K562 (cell line): ENCODE data around the gene TANK. TPM values are rescaled to one million over a fixed set of nuclear protein-coding genes. Genes with fewer than 3 reads are reported as not detected.
A peak's percentile ranks its signal among the peaks of the same experiment; 100 is the strongest.
"Not testable (repeated sequence)": the region's sequence is repeated elsewhere in the genome, so short reads cannot be mapped to it uniquely, and the experiment has no call there.

ENCODE experiments used
- ATAC-seq: fragments of 200-7000 bp; cut with Tn5 transposase; 3 replicates; pipeline ENCODE4 v1.9.1; 2020; ENCODE audit warnings: moderate library complexity
- BruUV-seq: library from RNA; stranded (reverse); fragments of 400-500 nt; replicated peaks from 2 replicates; lab custom pipeline; 2021; lab: Mats Ljungman, UMichigan
- CTCF ChIA-PET: fragments of 300-600 bp; formaldehyde crosslinking; extraction: SDS; loops from one replicate; lab custom pipeline; 2021; ENCODE audit warnings: low intra/inter-chr PET ratio; lab: Yijun Ruan, JAX
- POLR2A ChIA-PET: fragments of 300-600, 350-650 bp; sonication (Branson Sonifier 250); formaldehyde crosslinking; extraction: SDS; loops from one replicate; lab custom pipeline; 2021; ENCODE audit warnings: antibody characterized with exemption, inconsistent platforms; lab: Yijun Ruan, JAX
- DNase-seq, 4 experiments: peaks; one replicate each; pipeline versions ENCODE4 v3.0.0 to v3.0.0-alpha.2; 2011 to 2018; ENCODE audit warnings: low spot score in 3 of 4, mixed read lengths in 3 of 4; ENCODE audit errors: extremely low read depth in 1 of 4
- FAIRE-seq: peaks from 2 replicates; lab custom pipeline; 2011; peaks lifted over from hg19 to GRCh38; lab: Jason Lieb, UNC
- H2AFZ ChIP-seq: 2 replicates; pipeline ENCODE4 v1.6.0; 2011; ENCODE audit warnings: low read depth, low read length, control low read depth, inconsistent platforms
- H3K27ac ChIP-seq: fragments of 200-600 bp; 3 replicates; pipeline ENCODE4 v1.8.0; 2011; ENCODE audit warnings: low read depth, mild to moderate bottlenecking, control low read depth, inconsistent platforms, low read length, moderate library complexity, mixed read lengths; ENCODE audit errors: extremely low read depth
- H3K27me3 ChIP-seq, 2 experiments: fragments of 300-600 bp in 1 of 2; 2 replicates in 1 of 2; 3 replicates in 1 of 2; pipeline versions ENCODE4 v1.6.0 to v1.8.0; 2011; ENCODE audit warnings: inconsistent platforms in 2 of 2, low read length in 2 of 2, mild to moderate bottlenecking in 1 of 2, mixed read lengths in 1 of 2, moderate library complexity in 1 of 2; ENCODE audit not compliant: control insufficient read depth in 2 of 2, insufficient read depth in 2 of 2
- H3K36me3 ChIP-seq: fragments of 300-600 bp; 3 replicates; pipeline ENCODE4 v1.8.0; 2011; ENCODE audit warnings: mild to moderate bottlenecking, low read length, inconsistent platforms; ENCODE audit not compliant: control insufficient read depth, insufficient read depth
- H3K4me1 ChIP-seq, 2 experiments: fragments of 200-600 bp in 1 of 2; replicated peaks in 1 of 2; 2 replicates in 1 of 2; 3 replicates in 1 of 2; pipeline versions ENCODE4 v1.5.1 to v1.8.0; 2011; ENCODE audit warnings: inconsistent platforms in 2 of 2, low read length in 2 of 2, mild to moderate bottlenecking in 1 of 2, mixed read lengths in 1 of 2, moderate library complexity in 1 of 2; ENCODE audit not compliant: control insufficient read depth in 2 of 2, insufficient read depth in 2 of 2
- H3K4me2 ChIP-seq: 2 replicates; pipeline ENCODE4 v1.6.1; 2011; ENCODE audit warnings: low read length, control low read depth, inconsistent platforms, mixed read lengths; ENCODE audit not compliant: insufficient read depth
- H3K4me3 ChIP-seq: fragments of 200-600 bp; sonication (generic), shearing (Covaris generic); 2 replicates; pipeline ENCODE4 v1.5.1; 2016; ENCODE audit warnings: control low read depth, inconsistent platforms
- H3K79me2 ChIP-seq: fragments of 200-600 bp; 3 replicates; pipeline ENCODE4 v1.8.0; 2011; ENCODE audit warnings: low read length, inconsistent platforms; ENCODE audit not compliant: control insufficient read depth, insufficient read depth
- H3K9ac ChIP-seq, 2 experiments: 2 replicates each; pipeline versions ENCODE4 v1.6.0 to v1.6.1; 2011; ENCODE audit warnings: low read depth in 2 of 2, low read length in 2 of 2, control low read depth in 1 of 2, inconsistent platforms in 1 of 2, mild to moderate bottlenecking in 1 of 2, mixed read lengths in 1 of 2; ENCODE audit not compliant: insufficient read depth in 1 of 2
- H3K9me1 ChIP-seq: one replicate; pipeline ENCODE4 v1.6.0; 2011; ENCODE audit warnings: inconsistent platforms, mild to moderate bottlenecking, low read length, moderate library complexity; ENCODE audit not compliant: control insufficient read depth, insufficient read depth
- H3K9me3 ChIP-seq: replicated peaks from 2 replicates; pipeline ENCODE4 v1.5.1; 2011; ENCODE audit warnings: low read depth, low read length, inconsistent platforms; ENCODE audit not compliant: control insufficient read depth, insufficient read depth
- H4K20me1 ChIP-seq: replicated peaks from 2 replicates; pipeline ENCODE4 v1.6.1; 2011; ENCODE audit warnings: low read length, inconsistent platforms, mixed read lengths; ENCODE audit not compliant: control insufficient read depth, insufficient read depth
- CEBPB ChIP-seq: fragments of 450-650 bp; IDR thresholded peaks from 2 replicates; pipeline ENCODE4 v1.6.1; 2016; ENCODE audit warnings: missing genetic modification characterization, missing compliant biosample characterization
- CEBPG ChIP-seq, 3 experiments: fragments of 200-800 bp in 1 of 3; sonication (Bioruptor generic) in 1 of 3; sonication (generic) in 1 of 3; formaldehyde crosslinking in 1 of 3; IDR thresholded peaks in 2 of 3; conservative IDR thresholded peaks in 1 of 3; 2 replicates each; pipeline versions ENCODE4 v1.6.1 to v1.8.0; 2016 to 2022; ENCODE audit warnings: missing compliant biosample characterization in 2 of 3, missing genetic modification characterization in 2 of 3, mild to moderate bottlenecking in 1 of 3, missing genetic modification reagents in 1 of 3
- POLR2H ChIP-seq: IDR thresholded peaks from 2 replicates; pipeline ENCODE4 v1.6.1; 2016; ENCODE audit warnings: missing genetic modification characterization, low read depth, mild to moderate bottlenecking, control low read depth, missing compliant biosample characterization, moderate library complexity
- UBTF ChIP-seq, 2 experiments: IDR thresholded peaks; 2 replicates each; pipeline ENCODE4 v1.6.1; 2012; ENCODE audit warnings: improper control_type of control experiment in 2 of 2, low read depth in 2 of 2, low read length in 2 of 2, borderline replicate concordance in 1 of 2
- ZNF140 ChIP-seq: fragments of 250-450 bp; sonication (Bioruptor Pico); IDR thresholded peaks from 2 replicates; pipeline ENCODE4 v1.8.0; 2021; ENCODE audit warnings: moderate library complexity, mild to moderate bottlenecking, inconsistent platforms
- ZNF79 ChIP-seq: fragments of 250-450 bp; sonication (Bioruptor Pico); IDR thresholded peaks from 2 replicates; pipeline ENCODE4 v1.4.0; 2020; ENCODE audit warnings: low read depth, mild to moderate bottlenecking, moderate library complexity
- WGBS: fragments of 100-300 bp; shearing (Covaris generic); methylation state at CpG from one replicate; pipeline ENCODE4 v1.1.6; 2016; ENCODE audit warnings: low coverage, mixed read lengths; ENCODE audit not compliant: insufficient coverage; ENCODE audit errors: missing lambda C conversion rate; 5-methylcytosine and 5-hydroxymethylcytosine counted together
- in situ Hi-C: fragments of 300-500 bp; cut with MboI; formaldehyde crosslinking; loops from 4 replicates; pipeline ENCODE4 v1.15.0; 2018; ENCODE audit warnings: inconsistent platforms, mixed read lengths
- intact Hi-C: fragments of 100-400 bp; cut with micrococcal nuclease; formaldehyde crosslinking; loops from 2 replicates; pipeline ENCODE4 v1.14.2; 2022
- polyA plus RNA-seq, 8 experiments: library from polyadenylated mRNA; depleted of rRNA in 4 of 8; stranded (reverse) in 5 of 8; unstranded in 3 of 8; fragments of >200 nt; fragmentation: Nextera tagmentation in 2 of 8; fragmentation: Illumina TruSeq in 1 of 8; extraction: Ambion mirVana in 2 of 8; extraction: Trizol in 1 of 8; gene quantifications; 2 replicates each; pipeline versions ENCODE4 v1.2.1 to v1.2.3, GENCODE V29; 2011 to 2014; ENCODE audit warnings: inconsistent platforms in 1 of 8, missing spikeins in 1 of 8
- total RNA-seq, 7 experiments: library from RNA; depleted of rRNA in 6 of 7; stranded (reverse); fragments of >200 nt in 6 of 7; fragmentation: Illumina TruSeq in 2 of 7; extraction: Trizol in 2 of 7; gene quantifications; 2 replicates each; pipeline versions ENCODE4 v1.2.1 to v1.2.3, GENCODE V29; 2011 to 2021; ENCODE audit warnings: low replicate concordance in 1 of 7

The TANK gene
- total and polyA plus RNA-seq, 9 of the 15 experiments (the other 6 are each of a cell fraction or from before 2014, with no cell fraction given) = 43.0 to 91.5 (median 54.4) TPM

DNA sequence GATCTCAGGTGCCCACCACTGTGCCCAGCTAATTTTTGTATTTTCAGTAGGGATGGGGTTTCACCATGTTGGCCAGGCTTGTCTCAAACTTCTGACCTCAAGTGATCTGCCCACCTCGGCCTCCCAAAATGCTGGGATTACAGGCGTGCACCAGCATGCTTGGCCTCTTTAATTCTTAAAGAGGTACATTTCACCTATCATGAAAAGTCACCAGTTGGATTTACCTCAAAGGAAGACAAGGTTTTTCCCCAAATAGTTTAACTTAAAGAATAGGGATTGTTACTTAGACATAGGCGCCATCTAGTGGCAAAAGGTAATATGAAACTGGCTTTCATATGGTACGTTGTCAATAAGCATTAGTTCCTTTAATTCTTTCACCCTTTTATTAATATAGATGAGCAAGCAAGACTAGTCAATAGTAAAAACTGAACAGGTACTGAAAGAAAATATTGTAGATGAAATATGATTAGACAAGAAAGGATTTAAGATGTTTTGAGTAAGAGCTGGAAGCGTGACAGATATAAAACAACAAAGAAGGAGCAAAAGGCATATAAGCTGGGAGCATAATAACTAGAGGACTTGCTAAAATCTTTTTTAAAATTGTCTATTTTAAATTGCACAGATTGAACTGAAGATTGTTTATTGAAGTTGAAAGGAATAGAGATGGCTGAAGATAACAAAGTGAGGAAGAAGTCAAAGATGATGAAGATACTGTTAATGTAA, 113.0 kb downstream of the TANK start (continued):
- TF ChIP-seq POLR2H (tag) (0 out of 2 replicates have a peak, but pooled peaks have one; percentile 23), ZNF79 (CRISPR knock-in tag) (no peak), ZNF140 (CRISPR knock-in tag) (no peak)

DNA sequence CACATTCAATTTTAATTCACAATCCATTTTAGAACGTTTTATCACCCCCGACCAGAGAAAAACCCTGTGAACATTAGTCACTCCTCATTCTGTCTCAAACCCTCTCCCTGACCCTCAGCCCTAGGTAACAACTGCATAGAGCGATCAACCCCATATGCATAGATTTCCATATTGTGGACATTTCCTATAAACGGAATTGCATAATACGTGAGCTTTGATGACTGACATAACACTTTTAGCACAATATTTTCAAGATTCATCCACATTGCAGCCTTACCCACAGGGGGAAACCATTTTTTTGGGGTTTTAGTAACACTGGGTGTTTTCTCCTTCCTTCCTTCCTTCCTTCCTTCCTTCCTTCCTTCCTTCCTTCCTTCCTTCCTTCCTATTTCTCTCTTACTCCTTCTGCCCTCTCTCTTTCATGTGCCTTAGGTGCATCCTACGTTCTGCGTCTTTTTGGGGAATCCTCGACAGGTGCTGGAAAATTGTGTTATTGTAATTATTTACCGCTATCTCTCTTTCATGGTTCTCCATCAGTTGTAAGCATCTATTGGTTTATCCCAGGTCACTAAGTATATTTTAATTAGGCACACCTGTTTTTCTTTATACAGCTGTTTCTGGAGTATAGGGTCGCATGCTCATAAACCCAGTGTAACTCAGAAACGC, 118.5 kb downstream of the TANK start:
- H3K4me2 ChIP-seq; H4K20me1 ChIP-seq; H3K9me1 ChIP-seq; H3K4me1 ChIP-seq; H3K36me3 ChIP-seq; H2AFZ ChIP-seq; H3K27me3 ChIP-seq; H3K9ac ChIP-seq; H3K27ac ChIP-seq; H3K4me3 ChIP-seq; H3K79me2 ChIP-seq; H3K9me3 ChIP-seq; in situ Hi-C loops; POLR2A ChIA-PET; CTCF ChIA-PET; TF ChIP-seq CEBPG (CRISPR knock-in tag; IDR thresholded peaks at IDR 0.05): not testable (repeated sequence)
- ATAC-seq = peak; percentile 79
- TSS peak; percentile 94 for BruUV-seq
- WGBS = 6% methylated on average over 11 of the region's 11 CpGs
- FAIRE-seq = peak; percentile 58
- peak; percentile 61 to 91; a peak in 3 of 4 replicates for TF ChIP-seq UBTF (IDR thresholded peaks at IDR 0.05; ENCODE audit: borderline replicate concordance in 1 of 2, low read depth in 2 of 2, low read length in 2 of 2)
- TF ChIP-seq CEBPG (tag; conservative IDR thresholded peaks at IDR 0.05 in 1 of 2, IDR thresholded peaks at IDR 0.05 in 1 of 2) = peak in 1 of 2 experiments; percentile 44; a peak in 1 of 4 replicates
- TF ChIP-seq CEBPB (tag) = peak; percentile 31; the same call in 1 of the 2 replicates
- intact Hi-C loops = loop anchor here (10.0 kb wide), 3 partner anchors 284 to 1174 kb away; no protein-coding TSS in a partner anchor
- peak; percentile 34 to 77 (median 49) for DNase-seq

DNA sequence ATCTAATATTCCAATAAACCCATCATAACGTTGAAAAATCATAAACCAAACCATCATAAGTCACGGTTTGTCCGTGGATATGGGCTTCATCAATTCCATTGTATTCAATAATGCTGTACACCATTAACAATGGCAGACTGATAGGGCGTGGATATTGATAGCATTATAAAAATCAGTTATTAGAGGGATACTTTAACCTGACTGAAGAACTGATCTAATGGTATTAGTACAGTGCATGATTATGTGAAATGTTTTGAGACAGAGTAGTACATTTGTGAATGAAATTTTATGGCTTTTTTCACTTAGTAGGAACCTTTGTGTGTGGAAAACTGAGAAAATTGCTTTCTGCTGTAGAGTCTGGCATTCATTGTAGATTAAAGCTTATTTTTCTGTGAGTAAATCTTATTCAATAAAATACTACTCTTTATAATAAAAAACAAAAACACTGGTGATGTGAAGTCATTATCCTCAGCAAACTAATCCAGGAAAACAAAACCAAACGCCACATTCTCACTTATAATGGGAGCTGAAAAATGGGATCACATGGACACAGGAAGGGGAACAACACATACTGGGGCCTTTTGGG, 119.1 kb downstream of the TANK start:
- H3K27ac ChIP-seq, BruUV-seq, H3K9me3 ChIP-seq, H3K4me3 ChIP-seq, H2AFZ ChIP-seq, H3K36me3 ChIP-seq, H3K4me1 ChIP-seq, DNase-seq, H3K4me2 ChIP-seq, in situ Hi-C loops, H3K27me3 ChIP-seq, H3K9me1 ChIP-seq, H3K9ac ChIP-seq, CTCF ChIA-PET, H4K20me1 ChIP-seq, H3K79me2 ChIP-seq, FAIRE-seq: not testable (repeated sequence)
- POLR2A ChIA-PET = interaction anchor here (1.2 kb wide), 1 partner anchor 11 kb away, joined by 3 read pairs; no protein-coding TSS in a partner anchor
- intact Hi-C loops = loop anchor here (10.0 kb wide), 3 partner anchors 285 to 1175 kb away; no protein-coding TSS in a partner anchor
- ATAC-seq = peak; percentile 75
- WGBS = 10% methylated on average over 5 of the region's 5 CpGs
